Measurements from ENCODE around the gene OR2G6.

OR2G6 gene

GRCh38 chr1:248576260-248576980, 68.5 kb downstream of the OR2G6 start:
- no peak for DNase-seq

Data from SHP77 treated with DMSO at 0.1 percent for 48 hours (cell line).